Spleen (tissue), 7 donors: ENCODE results near the gene SNCA.

ENCODE experiments used
- POLR2AphosphoS5 ChIP-seq, 3 donors: sonication (generic); formaldehyde crosslinking; IDR thresholded peaks; one replicate each; pipeline ENCODE4 v1.5.1; 2017; ENCODE audit warnings: antibody characterized with exemption in 3 of 3
- TF ChIP-seq, protein P1 (sequence below), 11 experiments: fragments of 200-600 bp in 7 of 11; fragments of 450-650 bp in 4 of 11; sonication (generic) in 4 of 11; IDR thresholded peaks in 8 of 11; conservative IDR thresholded peaks in 3 of 11; 1 replicate in 7 of 11; 2 replicates in 4 of 11; pipeline versions ENCODE4 v1.4.0 to v1.8.0; 2016 to 2021; ENCODE audit warnings: antibody characterized with exemption in 11 of 11, inconsistent platforms in 4 of 11, mild to moderate bottlenecking in 1 of 11
- donor health status: DM: no; HTN: no; CAD: no; lungs with moderate emphysema.
- donor health status: DM: no; HTN: no; CAD: no.
- donor health status: DM: no; HTN: no; CAD: no.

DNA sequence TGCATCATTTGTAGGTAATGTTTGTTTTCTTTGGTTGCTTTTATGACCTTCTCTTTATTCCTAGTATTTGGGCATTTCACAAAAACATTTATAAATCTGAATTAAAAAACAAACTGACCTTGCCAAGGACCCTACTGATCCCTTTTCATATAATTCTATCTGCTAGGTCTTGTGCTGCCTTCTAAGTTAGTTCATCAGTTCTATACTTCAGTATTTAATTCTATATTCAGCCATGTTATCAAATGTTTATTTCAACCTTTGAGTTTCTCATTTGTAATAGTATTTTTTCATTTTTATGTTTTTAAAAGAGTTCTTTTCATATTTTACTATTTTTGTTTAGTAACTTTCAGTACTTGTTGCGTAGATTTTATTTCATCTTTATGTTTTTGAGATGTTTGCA, 155.3 kb downstream of the SNCA start:
- TF ChIP-seq, protein P1, sequence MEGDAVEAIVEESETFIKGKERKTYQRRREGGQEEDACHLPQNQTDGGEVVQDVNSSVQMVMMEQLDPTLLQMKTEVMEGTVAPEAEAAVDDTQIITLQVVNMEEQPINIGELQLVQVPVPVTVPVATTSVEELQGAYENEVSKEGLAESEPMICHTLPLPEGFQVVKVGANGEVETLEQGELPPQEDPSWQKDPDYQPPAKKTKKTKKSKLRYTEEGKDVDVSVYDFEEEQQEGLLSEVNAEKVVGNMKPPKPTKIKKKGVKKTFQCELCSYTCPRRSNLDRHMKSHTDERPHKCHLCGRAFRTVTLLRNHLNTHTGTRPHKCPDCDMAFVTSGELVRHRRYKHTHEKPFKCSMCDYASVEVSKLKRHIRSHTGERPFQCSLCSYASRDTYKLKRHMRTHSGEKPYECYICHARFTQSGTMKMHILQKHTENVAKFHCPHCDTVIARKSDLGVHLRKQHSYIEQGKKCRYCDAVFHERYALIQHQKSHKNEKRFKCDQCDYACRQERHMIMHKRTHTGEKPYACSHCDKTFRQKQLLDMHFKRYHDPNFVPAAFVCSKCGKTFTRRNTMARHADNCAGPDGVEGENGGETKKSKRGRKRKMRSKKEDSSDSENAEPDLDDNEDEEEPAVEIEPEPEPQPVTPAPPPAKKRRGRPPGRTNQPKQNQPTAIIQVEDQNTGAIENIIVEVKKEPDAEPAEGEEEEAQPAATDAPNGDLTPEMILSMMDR (IDR thresholded peaks at IDR 0.05 in 8 of 11, conservative IDR thresholded peaks at IDR 0.05 in 3 of 11): no peak
- no peak for TF ChIP-seq POLR2AphosphoS5 (IDR thresholded peaks at IDR 0.05)
